OCI-LY3 (cell line): ENCODE data around the gene CABP7.

Source experiments
- CTCF ChIP-seq: fragments of 200-600, 300-600 bp; sonication (generic); IDR thresholded peaks from 2 replicates; pipeline ENCODE4 v1.5.1; 2014; ENCODE audit warnings: antibody characterized with exemption, low read length, low read depth
- EZH2phosphoT487 ChIP-seq: fragments of 200-600 bp; shearing (Covaris generic); IDR thresholded peaks from 2 replicates; pipeline ENCODE4 v1.6.1; 2018; ENCODE audit warnings: antibody characterized with exemption, mixed run types, low read depth

GRCh38 chr22:29726106-29726505, 6.3 kb downstream of the CABP7 start:
- TF ChIP-seq CTCF (no peak), EZH2phosphoT487 (no peak)
